ENCODE measurements around the gene LMX1B.

Gene LMX1B

GRCh38 chr9:126671381-126671831 lies 57.7 kb downstream of the LMX1B start:
- no peak for DNase-seq (ENCODE audit: low spot score in 2 of 2)
- Histone ChIP-seq H3K27me3 (ENCODE audit: low read depth) (no peaks in the 10 kb centered on the region), H3K36me3 (replicated peaks) (no peaks in the 10 kb centered on the region), H3K4me1 (peaks cover 5% of the 10 kb centered on the region), H3K9me3 (no peaks in the 10 kb centered on the region), H3K4me3 (no peak overlapping the region)
- in situ Hi-C loops (cut with MboI; ENCODE audit: low sequenced_read_pairs), result no loop called here

- peaks cover 7% of the 10 kb centered on the region for H3K4me1 ChIP-seq
- H3K4me3 ChIP-seq, result no peak overlapping the region
- no peaks in the 10 kb centered on the region for H3K27me3 ChIP-seq (ENCODE audit: low read depth)
- no peaks in the 10 kb centered on the region for H3K36me3 ChIP-seq (replicated peaks)
- no peak for DNase-seq (ENCODE audit: low spot score in 2 of 2)
- in situ Hi-C loops (cut with MboI; ENCODE audit: low sequenced_read_pairs), result no loop called here
- no peaks in the 10 kb centered on the region for H3K9me3 ChIP-seq
These were observed 58.3 kb downstream of the LMX1B start for GRCh38 chr9:126671983-126672382.

- in situ Hi-C loops (cut with MboI; ENCODE audit: low sequenced_read_pairs), result no loop called here
- peaks cover 7% of the 10 kb centered on the region for H3K4me1 ChIP-seq
- H3K36me3 ChIP-seq (replicated peaks), result no peaks in the 10 kb centered on the region
- no peaks in the 10 kb centered on the region for H3K9me3 ChIP-seq
- no peak for DNase-seq (ENCODE audit: low spot score in 2 of 2)
- H3K4me3 ChIP-seq, result no peak overlapping the region
- H3K27me3 ChIP-seq (ENCODE audit: low read depth), result no peaks in the 10 kb centered on the region
These were observed 59.0 kb downstream of the LMX1B start for GRCh38 chr9:126672634-126673284.

GRCh38 chr9:126673689-126674364 lies 60.1 kb downstream of the LMX1B start:
- Histone ChIP-seq H3K4me1 (peaks cover 7% of the 10 kb centered on the region), H3K27me3 (ENCODE audit: low read depth) (no peaks in the 10 kb centered on the region), H3K4me3 (no peak overlapping the region), H3K36me3 (replicated peaks) (no peaks in the 10 kb centered on the region), H3K9me3 (no peaks in the 10 kb centered on the region)
- in situ Hi-C loops (cut with MboI; ENCODE audit: low sequenced_read_pairs), result no loop called here
- peak in 1 of 2 experiments; percentile 29 for DNase-seq (ENCODE audit: low spot score in 2 of 2)

- Histone ChIP-seq H3K4me1 (peaks cover 7% of the 10 kb centered on the region), H3K9me3 (no peaks in the 10 kb centered on the region), H3K4me3 (no peak overlapping the region), H3K27me3 (ENCODE audit: low read depth) (no peaks in the 10 kb centered on the region), H3K36me3 (replicated peaks) (no peaks in the 10 kb centered on the region)
- no peak for DNase-seq (ENCODE audit: low spot score in 2 of 2)
- in situ Hi-C loops (cut with MboI; ENCODE audit: low sequenced_read_pairs), result no loop called here
These were observed 60.8 kb downstream of the LMX1B start for GRCh38 chr9:126674365-126675146.

- Histone ChIP-seq H3K4me3 (no peak overlapping the region), H3K4me1 (peaks cover 7% of the 10 kb centered on the region), H3K9me3 (no peaks in the 10 kb centered on the region), H3K27me3 (ENCODE audit: low read depth) (no peaks in the 10 kb centered on the region), H3K36me3 (replicated peaks) (no peaks in the 10 kb centered on the region)
- in situ Hi-C loops (cut with MboI; ENCODE audit: low sequenced_read_pairs), result no loop called here
- no peak for DNase-seq (ENCODE audit: low spot score in 2 of 2)
These were observed 61.4 kb downstream of the LMX1B start for GRCh38 chr9:126675147-126675467.

- Histone ChIP-seq H3K4me1 (peaks cover 7% of the 10 kb centered on the region), H3K9me3 (no peaks in the 10 kb centered on the region), H3K27me3 (ENCODE audit: low read depth) (no peaks in the 10 kb centered on the region), H3K36me3 (replicated peaks) (no peaks in the 10 kb centered on the region), H3K4me3 (no peak overlapping the region)
- in situ Hi-C loops (cut with MboI; ENCODE audit: low sequenced_read_pairs), result no loop called here
- no peak for DNase-seq (ENCODE audit: low spot score in 2 of 2)
These were observed 62.5 kb downstream of the LMX1B start for GRCh38 chr9:126676102-126676684.

- in situ Hi-C loops (cut with MboI; ENCODE audit: low sequenced_read_pairs), result no loop called here
- Histone ChIP-seq H3K27me3 (ENCODE audit: low read depth) (no peaks in the 10 kb centered on the region), H3K4me1 (peaks cover 7% of the 10 kb centered on the region), H3K9me3 (no peaks in the 10 kb centered on the region), H3K36me3 (replicated peaks) (no peaks in the 10 kb centered on the region), H3K4me3 (no peak overlapping the region)
- DNase-seq (ENCODE audit: low spot score in 2 of 2), result peak; percentile 17 to 72
These were observed 63.0 kb downstream of the LMX1B start for GRCh38 chr9:126676685-126677143.

GRCh38 chr9:126677188-126678084 lies 63.7 kb downstream of the LMX1B start:
- Histone ChIP-seq H3K9me3 (no peaks in the 10 kb centered on the region), H3K4me3 (no peak overlapping the region), H3K27me3 (ENCODE audit: low read depth) (no peaks in the 10 kb centered on the region), H3K36me3 (replicated peaks) (no peaks in the 10 kb centered on the region), H3K4me1 (peaks cover 7% of the 10 kb centered on the region)
- no peak for DNase-seq (ENCODE audit: low spot score in 2 of 2)
- in situ Hi-C loops (cut with MboI; ENCODE audit: low sequenced_read_pairs), result no loop called here

GRCh38 chr9:126678989-126679388 lies 65.3 kb downstream of the LMX1B start:
- in situ Hi-C loops (cut with MboI; ENCODE audit: low sequenced_read_pairs), result no loop called here
- H3K4me1 ChIP-seq, result peaks cover 7% of the 10 kb centered on the region
- no peak overlapping the region for H3K4me3 ChIP-seq
- H3K27me3 ChIP-seq (ENCODE audit: low read depth), result 0 out of 2 replicates have a peak, but pooled peaks cover 4% of the 10 kb centered on the region
- no peaks in the 10 kb centered on the region for H3K9me3 ChIP-seq
- no peaks in the 10 kb centered on the region for H3K36me3 ChIP-seq (replicated peaks)
- no peak for DNase-seq (ENCODE audit: low spot score in 2 of 2)

GRCh38 chr9:126681336-126681735 lies 67.6 kb downstream of the LMX1B start:
- H3K9me3 ChIP-seq, result no peaks in the 10 kb centered on the region
- H3K27me3 ChIP-seq (ENCODE audit: low read depth), result peaks cover 10% of the 10 kb centered on the region; the same call in 1 of the 2 replicates
- in situ Hi-C loops (cut with MboI; ENCODE audit: low sequenced_read_pairs), result no loop called here
- peaks cover 3% of the 10 kb centered on the region for H3K4me1 ChIP-seq
- H3K36me3 ChIP-seq (replicated peaks), result no peaks in the 10 kb centered on the region
- no peak for DNase-seq (ENCODE audit: low spot score in 2 of 2)
- no peak overlapping the region for H3K4me3 ChIP-seq

GRCh38 chr9:126682113-126682810 lies 68.5 kb downstream of the LMX1B start:
- in situ Hi-C loops (cut with MboI; ENCODE audit: low sequenced_read_pairs), result no loop called here
- Histone ChIP-seq H3K36me3 (replicated peaks) (no peaks in the 10 kb centered on the region), H3K27me3 (ENCODE audit: low read depth) (peaks cover 10% of the 10 kb centered on the region; the same call in 1 of the 2 replicates), H3K9me3 (no peaks in the 10 kb centered on the region), H3K4me1 (no peaks in the 10 kb centered on the region), H3K4me3 (no peak overlapping the region)
- no peak for DNase-seq (ENCODE audit: low spot score in 2 of 2)

All from HAP-1 (cell line).